Endometrial microvascular endothelial cells (primary cell): ENCODE measurements around the gene SLC7A8. TPM values are rescaled to one million over a fixed set of nuclear protein-coding genes. Genes with fewer than 3 reads are reported as not detected.

Source experiments
- in situ Hi-C: cut with HindIII; loops from 2 replicates; pipeline ENCODE4 v1.10.0; 2017; ENCODE audit warnings: low sequenced_read_pairs, low pct_unique_long_range_greater_than_20kb; ENCODE audit errors: inconsistent ontology term
- total RNA-seq: library from RNA; depleted of rRNA; stranded (reverse); fragments of >200 nt; gene quantifications from one replicate; pipeline ENCODE4 v1.2.3, GENCODE V29; 2015; ENCODE audit errors: inconsistent ontology term

The SLC7A8 gene
- total RNA-seq, 1 donor from 2014 or later = 0.37 TPM

DNA sequence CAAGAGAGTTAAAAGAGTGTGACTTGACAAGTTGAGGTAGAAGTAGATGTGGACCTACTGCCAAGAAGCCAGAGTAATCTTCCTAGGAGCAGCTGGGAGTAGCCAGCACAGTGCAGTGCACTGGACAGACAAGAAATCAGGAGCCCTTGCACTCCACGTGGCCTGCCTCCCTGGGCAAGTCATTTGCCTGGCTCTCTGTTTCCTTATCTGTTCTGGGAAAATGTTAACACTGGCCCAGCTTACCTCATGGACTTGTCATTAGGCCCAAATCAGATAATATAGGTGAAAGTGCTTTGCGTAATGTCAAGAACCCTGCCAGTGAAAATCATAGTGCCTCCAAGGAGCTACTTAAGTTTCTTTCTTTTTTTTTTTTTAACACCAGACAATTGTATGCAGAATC, 19.2 kb downstream of the SLC7A8 start:
- in situ Hi-C loops = no loop called here

- in situ Hi-C loops = no loop called here
Measured at GRCh38 chr14:23163830-23164229, 19.6 kb downstream of the SLC7A8 start.

GRCh38 chr14:23162800-23163199, 20.7 kb downstream of the SLC7A8 start:
- in situ Hi-C loops = no loop called here

DNA sequence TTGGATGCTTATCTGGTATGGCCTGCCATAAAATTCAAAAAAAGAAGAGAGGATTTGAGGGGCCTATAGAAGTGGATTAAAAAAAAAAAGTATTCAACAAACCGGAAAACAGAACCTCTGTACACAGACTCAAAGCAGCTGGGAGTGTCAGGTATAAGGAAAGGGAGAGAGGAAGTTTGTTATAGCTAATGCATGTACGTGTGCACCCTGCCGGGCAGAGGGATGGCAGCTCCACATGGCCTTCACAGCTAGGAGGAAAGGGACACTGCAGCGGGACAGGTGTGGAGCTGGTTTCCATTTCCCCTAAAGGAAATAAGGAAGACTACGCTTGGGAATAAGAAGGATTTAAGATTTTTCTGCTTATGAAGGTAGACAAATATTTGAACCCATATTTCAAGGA, 21.5 kb downstream of the SLC7A8 start:
- in situ Hi-C loops = no loop called here

GRCh38 chr14:23160924-23161522, 22.4 kb downstream of the SLC7A8 start:
- in situ Hi-C loops = no loop called here

DNA sequence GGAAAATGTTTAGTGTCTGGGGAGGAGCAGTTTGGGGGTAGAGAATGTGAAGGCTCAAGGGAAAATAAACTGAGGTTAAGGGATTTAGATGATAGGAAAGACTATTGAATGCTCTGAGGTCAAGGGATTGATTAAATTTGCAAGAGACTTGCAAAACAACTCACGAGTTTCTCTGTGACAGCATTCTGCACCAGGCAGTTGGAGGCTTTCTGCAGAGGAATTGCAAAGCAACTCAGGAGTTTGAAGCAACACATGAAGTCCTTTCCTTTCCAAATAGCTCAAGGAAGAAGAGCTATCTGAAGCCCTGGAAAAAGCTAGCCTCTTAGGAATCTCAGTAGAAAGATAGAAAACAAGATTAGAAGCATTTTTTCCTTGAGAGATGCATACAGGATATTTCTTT, 23.9 kb downstream of the SLC7A8 start:
- in situ Hi-C loops = no loop called here

DNA sequence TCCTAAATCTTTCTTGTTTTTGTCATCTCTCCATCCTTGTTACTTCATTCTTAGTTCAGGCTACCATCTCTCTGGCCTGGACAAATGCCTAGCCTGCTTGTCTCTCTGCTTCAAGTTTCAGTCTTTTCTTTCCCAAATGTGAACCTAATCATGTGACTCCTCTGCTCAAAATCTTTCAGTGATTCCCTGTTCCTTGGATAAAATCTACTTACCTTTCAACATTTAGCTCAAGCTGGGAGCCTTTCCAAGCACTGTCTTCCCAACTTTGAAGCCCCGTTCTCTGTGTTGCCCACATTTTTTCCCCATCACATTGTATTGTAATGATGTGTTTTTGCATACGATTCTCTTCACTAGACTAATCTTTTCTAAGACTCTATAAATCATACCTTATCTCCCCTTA, 24.7 kb downstream of the SLC7A8 start:
- in situ Hi-C loops = no loop called here

DNA sequence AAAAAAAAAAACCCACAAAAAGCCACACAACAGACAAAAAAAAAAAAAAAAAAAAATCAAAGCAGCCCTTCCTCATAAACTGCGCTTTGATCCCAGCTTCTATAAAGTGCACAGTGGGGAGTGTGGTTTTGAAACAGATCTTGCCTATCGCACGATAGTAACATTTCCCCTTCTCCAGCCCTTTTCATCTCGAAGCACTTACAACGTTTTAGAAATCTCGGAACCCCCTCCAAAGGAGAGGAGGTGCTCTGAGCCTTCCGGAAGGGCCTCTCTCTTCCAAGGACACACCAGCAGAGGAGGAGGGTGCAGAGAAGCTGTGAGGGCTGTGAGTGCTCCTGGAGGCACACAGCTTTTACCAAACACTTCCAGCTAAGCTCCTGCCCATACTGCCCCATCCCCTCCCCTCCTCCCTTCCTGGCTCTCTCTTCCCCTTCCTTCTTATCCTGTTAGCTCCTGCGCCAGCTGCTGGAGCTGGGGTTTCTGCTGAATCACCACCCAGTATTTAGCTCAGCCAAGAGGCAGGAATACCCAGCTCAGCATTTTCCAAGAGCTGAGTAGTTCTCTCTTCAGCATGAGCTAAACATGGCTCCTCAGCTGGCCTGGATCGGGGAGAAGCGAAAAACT, 28.4 kb downstream of the SLC7A8 start:
- in situ Hi-C loops = no loop called here

DNA sequence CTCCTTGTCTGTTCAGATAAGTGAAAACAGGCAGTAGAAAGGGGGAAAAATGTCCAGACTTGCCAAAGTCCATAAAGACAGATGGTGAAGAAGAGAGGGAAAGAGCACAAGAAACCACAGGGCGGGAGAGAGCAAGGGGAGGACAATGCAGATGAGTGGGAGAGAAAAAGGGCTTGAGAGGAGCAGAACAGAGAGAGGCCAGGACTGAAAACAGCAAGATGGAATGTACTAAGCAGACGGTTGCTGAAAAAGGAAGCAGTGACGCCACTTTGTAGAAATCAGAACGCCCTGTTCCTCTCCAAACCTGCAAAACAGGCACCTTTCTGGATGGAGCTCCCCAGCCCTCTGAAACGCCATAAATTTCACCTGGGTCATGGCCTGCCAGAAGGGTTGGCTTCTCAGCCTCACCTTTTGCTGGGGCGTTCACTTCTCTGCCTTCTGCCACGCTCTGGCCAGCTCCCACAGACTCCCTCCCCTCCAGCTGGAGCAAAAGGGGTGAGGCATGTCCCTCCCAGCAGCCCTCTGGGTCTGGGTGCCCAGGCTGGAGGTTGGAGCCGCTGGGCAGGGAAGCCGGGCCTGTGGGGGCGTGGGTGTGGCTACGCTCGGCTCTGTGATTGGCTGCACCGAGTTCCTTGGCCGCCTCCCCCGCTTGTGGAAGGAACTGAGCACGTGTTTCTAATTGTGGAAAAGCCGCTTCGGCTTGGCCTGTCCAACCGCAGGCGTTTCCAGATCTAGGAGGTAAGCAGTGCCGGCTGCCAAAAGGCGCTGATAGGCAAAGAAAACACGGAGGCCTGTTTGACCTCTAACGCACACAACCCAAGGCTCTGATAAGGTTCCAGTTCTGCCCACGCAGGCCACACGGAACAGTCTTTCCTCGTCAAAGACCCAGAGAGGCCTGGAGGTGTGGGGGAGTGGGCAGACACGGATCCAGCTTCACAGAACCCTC, 29.3 kb downstream of the SLC7A8 start:
- in situ Hi-C loops = no loop called here

DNA sequence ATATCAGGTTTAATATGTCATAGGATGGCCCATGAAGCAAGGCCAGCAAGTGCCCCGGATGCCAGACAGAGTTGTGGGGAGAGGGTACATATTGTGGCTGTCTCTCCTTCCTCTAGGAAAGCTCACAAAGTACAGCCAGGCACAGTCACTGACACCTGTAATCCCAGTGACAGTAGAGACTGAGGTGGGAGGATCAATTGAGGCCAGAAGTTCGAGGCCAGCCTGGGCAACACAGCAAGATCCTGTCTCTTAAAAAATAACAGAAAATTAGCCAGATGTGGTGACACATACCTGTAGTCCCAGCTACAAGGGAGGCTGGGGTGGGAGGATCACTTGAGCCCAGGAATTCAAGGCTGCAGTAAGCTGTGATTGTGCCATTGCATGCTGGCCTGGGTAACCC, 32.1 kb downstream of the SLC7A8 start:
- in situ Hi-C loops = no loop called here

DNA sequence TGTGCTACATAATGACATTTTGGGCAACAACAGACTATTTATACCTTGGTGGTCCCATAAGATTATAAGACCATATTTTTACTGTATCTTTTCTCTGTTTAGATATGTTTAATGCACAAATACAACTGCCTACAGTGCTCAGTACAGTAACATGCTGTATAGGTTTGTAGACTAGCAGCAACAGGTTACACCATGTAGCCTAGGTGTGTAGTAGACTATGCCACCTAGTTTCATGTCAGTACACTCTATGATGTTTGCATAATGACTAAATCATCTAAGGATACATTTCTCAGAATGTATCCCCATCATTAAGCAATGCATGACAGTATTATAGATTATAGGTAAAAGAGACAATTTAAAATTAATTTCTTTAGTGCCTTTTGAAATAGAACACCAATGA, 33.7 kb downstream of the SLC7A8 start:
- in situ Hi-C loops = no loop called here

DNA sequence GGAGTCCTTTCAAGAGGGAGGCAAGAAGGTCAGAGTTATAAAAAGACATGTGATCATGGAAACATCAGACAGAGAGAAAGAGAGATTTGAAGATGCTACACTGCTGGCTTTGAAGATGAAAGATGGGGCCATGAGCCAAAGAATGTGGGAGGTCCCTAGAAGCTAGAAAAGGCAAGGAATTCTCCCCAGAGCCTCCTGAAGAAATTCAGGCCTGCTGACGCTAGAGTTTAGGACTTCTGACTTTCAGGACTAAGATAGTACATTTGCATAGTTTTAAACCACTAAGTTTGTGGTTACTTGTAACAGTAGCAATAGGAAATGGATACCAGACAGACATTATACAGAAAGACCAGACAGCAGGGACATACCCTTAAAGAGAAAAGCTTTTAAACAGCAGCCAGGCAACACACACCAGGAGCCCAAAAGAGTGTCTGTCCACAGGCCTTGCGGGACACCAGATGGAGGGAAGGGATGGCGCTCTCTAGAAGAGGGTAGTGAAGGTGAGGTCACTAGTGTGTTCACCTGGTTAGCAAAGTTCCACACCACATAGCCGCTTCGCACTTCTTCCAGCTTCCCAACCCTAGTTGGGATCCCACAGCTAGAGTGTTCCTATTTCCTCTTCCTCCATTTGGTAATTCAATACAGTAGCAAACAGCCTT, 34.7 kb downstream of the SLC7A8 start:
- in situ Hi-C loops = no loop called here

GRCh38 chr14:23147676-23148075, 35.8 kb downstream of the SLC7A8 start:
- in situ Hi-C loops = no loop called here

GRCh38 chr14:23146980-23147379, 36.5 kb downstream of the SLC7A8 start:
- in situ Hi-C loops = no loop called here

DNA sequence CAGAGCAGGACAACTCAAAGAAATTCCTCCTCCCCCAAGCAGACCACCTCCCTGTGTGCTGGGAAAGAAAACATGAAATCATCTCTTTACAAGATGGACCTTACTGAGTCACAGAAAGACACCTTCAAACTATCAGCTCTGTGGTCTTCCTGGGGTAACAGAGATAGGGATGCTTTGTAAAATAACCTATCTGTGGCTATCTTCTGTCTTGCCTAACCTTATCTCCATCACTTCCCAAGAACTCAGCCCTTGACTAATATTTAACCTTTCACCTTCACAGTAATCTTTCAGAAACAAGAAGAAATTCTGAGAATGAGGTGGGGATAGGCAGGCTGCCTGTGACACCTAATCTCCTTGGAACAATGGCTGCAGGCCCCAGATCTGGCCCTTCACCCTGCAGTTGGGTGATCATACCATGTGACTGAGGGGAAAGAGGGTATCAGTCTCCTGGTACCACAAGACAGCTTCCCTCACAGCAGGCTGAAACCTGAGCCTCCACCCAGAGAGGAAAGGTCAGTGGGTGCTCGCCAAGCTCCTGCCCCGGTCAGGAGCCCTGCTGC, 37.0 kb downstream of the SLC7A8 start:
- in situ Hi-C loops = no loop called here

DNA sequence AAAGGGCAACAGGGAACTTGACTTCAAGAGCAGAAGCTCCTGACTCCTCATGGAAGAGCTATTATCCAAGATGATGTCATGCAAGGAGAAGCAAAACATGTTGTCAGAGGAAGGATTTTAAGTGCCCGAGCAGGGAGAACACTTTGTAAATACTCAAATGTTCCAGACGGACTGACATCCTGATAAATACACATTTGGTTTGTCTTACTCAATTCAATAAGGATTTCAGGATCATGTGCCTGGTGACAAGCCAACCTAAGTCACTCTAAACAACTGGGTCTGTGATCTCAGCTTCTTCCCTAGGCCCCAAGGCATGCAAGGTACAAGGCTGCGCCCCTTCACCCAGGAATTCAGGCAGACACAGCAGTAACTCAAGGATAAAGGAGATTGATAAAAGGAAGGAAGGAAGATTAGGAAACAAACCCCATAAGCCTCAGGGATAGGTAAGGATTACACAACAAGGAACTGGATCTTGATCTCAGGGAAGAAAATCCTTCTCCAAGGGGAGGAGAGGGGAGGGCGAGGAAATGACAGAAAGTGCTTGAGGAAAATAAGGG, 37.6 kb downstream of the SLC7A8 start:
- in situ Hi-C loops = no loop called here

DNA sequence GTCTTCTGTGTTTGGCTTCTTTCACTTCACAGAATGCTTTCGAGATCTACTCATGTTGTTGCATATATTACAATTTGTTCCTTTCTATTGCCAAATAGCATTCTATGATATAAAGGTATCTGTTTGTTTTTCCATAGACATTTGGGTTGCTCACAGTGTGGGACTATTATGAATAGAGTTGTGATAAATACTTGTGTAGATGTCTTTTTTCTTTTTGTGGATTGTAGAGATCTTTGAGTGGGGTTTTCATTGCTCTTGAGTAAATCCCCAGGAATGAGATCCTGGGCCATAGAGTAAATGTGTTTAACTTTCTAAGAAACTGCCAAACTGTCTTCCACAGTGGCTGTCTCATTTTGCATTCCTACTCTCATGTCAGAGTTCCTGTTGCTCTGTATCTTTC, 39.5 kb downstream of the SLC7A8 start:
- in situ Hi-C loops = no loop called here

DNA sequence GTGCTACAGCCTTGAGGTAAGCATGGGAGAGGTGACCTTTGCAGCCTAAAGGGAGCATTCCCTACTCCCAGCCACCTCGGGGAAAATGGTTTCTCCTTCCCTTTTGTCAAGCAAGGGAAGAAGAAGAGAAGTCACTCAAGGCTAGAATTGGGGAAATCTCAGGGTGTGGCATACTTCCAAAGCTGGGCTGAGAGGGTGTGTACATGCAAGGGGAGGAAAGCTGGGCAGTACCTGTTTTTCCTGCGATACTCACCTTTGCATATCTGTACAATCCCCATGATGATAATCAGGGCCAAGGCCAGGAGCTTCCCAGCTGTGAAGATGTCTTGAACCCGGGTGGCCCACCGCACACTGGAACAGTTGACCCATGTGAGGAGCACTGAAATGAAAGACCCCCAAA, 40.6 kb downstream of the SLC7A8 start:
- in situ Hi-C loops = no loop called here
